WTC11 (cell line): ENCODE measurements around the gene WNT8A. TPM values are rescaled to one million over a fixed set of nuclear protein-coding genes. Genes with fewer than 3 reads are reported as not detected.
A peak's percentile ranks its signal among the peaks of the same experiment; 100 is the strongest.

Experiments used
- ATAC-seq: fragments of 200-7000 bp; cut with Tn5 transposase; 2 replicates; pipeline ENCODE4 v1.10.0; 2021; ENCODE audit warnings: mild to moderate bottlenecking, moderate library complexity
- CTCF ChIA-PET: fragments of 300-600 bp; sonication (Branson Sonifier 250); formaldehyde crosslinking; loops from one replicate; lab custom pipeline; 2021; ENCODE audit warnings: antibody characterized with exemption; lab: Charles Lee
- POLR2A ChIA-PET: fragments of 350-600 bp; sonication (Branson Sonifier 250); formaldehyde crosslinking; loops from one replicate; lab custom pipeline; 2021; ENCODE audit warnings: antibody characterized with exemption; lab: Charles Lee
- DNase-seq: peaks from one replicate; pipeline ENCODE4 v3.0.0; 2021; ENCODE audit warnings: low spot score
- H3K27ac Mint-ChIP-seq: 2 replicates; pipeline ENCODE4 v1.8.0; 2021; ENCODE audit warnings: mixed read lengths
- H3K27me3 Mint-ChIP-seq: 2 replicates; pipeline ENCODE4 v1.8.0; 2021; ENCODE audit warnings: low read depth, mild to moderate bottlenecking, moderate library complexity, mixed read lengths
- H3K36me3 Mint-ChIP-seq: 2 replicates; pipeline ENCODE4 v1.8.0; 2021; ENCODE audit warnings: mixed read lengths
- H3K4me1 Mint-ChIP-seq: 2 replicates; pipeline ENCODE4 v1.8.0; 2022; ENCODE audit warnings: mixed read lengths
- H3K4me3 Mint-ChIP-seq: 2 replicates; pipeline ENCODE4 v1.8.0; 2021; ENCODE audit warnings: mild to moderate bottlenecking, moderate library complexity, mixed read lengths
- H3K9me3 Mint-ChIP-seq: 2 replicates; pipeline ENCODE4 v1.8.0; 2021; ENCODE audit warnings: mixed read lengths
- AR ChIP-seq: fragments of 250-450 bp; sonication (Bioruptor Pico); IDR thresholded peaks from 2 replicates; pipeline ENCODE4 v1.9.0; 2021; ENCODE audit warnings: mild to moderate bottlenecking
- ARID4B ChIP-seq: sonication (generic); formaldehyde crosslinking; IDR thresholded peaks from 2 replicates; pipeline ENCODE4 v1.8.0; 2023; ENCODE audit warnings: missing genetic modification reagents, mild to moderate bottlenecking, borderline replicate concordance
- CBFB ChIP-seq: sonication (generic); formaldehyde crosslinking; IDR thresholded peaks from 2 replicates; pipeline ENCODE4 v1.8.1; 2022; ENCODE audit warnings: mild to moderate bottlenecking, low read depth, missing genetic modification reagents
- ESRRA ChIP-seq: sonication (generic); formaldehyde crosslinking; IDR thresholded peaks from 2 replicates; pipeline ENCODE4 v1.8.1; 2022; ENCODE audit warnings: mild to moderate bottlenecking, missing genetic modification reagents, borderline replicate concordance
- GTF2I ChIP-seq: fragments of 250-450 bp; sonication (Bioruptor Pico); conservative IDR thresholded peaks from 2 replicates; pipeline ENCODE4 v1.4.0; 2021; ENCODE audit warnings: mild to moderate bottlenecking
- JAZF1 ChIP-seq: fragments of 250-450 bp; sonication (Bioruptor Pico); IDR thresholded peaks from 2 replicates; pipeline ENCODE4 v1.9.0; 2021; ENCODE audit warnings: moderate library complexity, mild to moderate bottlenecking, inconsistent platforms
- KAT7 ChIP-seq: sonication (generic); formaldehyde crosslinking; IDR thresholded peaks from 2 replicates; pipeline ENCODE4 v1.8.1; 2023; ENCODE audit warnings: missing genetic modification reagents, mild to moderate bottlenecking, borderline replicate concordance
- MYBL2 ChIP-seq: sonication (generic); formaldehyde crosslinking; IDR thresholded peaks from 2 replicates; pipeline ENCODE4 v1.8.1; 2023; ENCODE audit warnings: mild to moderate bottlenecking, moderate library complexity, missing genetic modification reagents
- STAT6 ChIP-seq: sonication (generic); formaldehyde crosslinking; conservative IDR thresholded peaks from 2 replicates; pipeline ENCODE4 v1.8.1; 2023; ENCODE audit warnings: mild to moderate bottlenecking, low read depth, missing genetic modification reagents, moderate library complexity
- USF1 ChIP-seq: sonication (generic); formaldehyde crosslinking; IDR thresholded peaks from 2 replicates; pipeline ENCODE4 v1.8.0; 2022; ENCODE audit warnings: mild to moderate bottlenecking, missing genetic modification reagents
- ZNF512 ChIP-seq: sonication (generic); formaldehyde crosslinking; IDR thresholded peaks from 2 replicates; pipeline ENCODE4 v1.8.1; 2022; ENCODE audit warnings: missing genetic modification reagents, borderline replicate concordance
- ZNF671 ChIP-seq: fragments of 250-450 bp; sonication (Bioruptor Pico); IDR thresholded peaks from 2 replicates; pipeline ENCODE4 v1.8.0; 2021; ENCODE audit warnings: mild to moderate bottlenecking
- total RNA-seq: library from RNA; stranded (reverse); gene quantifications from 3 replicates; pipeline ENCODE4 v1.2.3, GENCODE V29; 2021
- TF ChIP-seq, protein P1 (sequence below): sonication (generic); formaldehyde crosslinking; IDR thresholded peaks from 2 replicates; pipeline ENCODE4 v1.8.1; 2023; ENCODE audit warnings: mild to moderate bottlenecking, missing genetic modification reagents, moderate library complexity
- TF ChIP-seq, protein P2 (sequence below): sonication (generic); formaldehyde crosslinking; IDR thresholded peaks from 2 replicates; pipeline ENCODE4 v1.8.0; 2022; ENCODE audit warnings: mild to moderate bottlenecking, missing genetic modification reagents
- TF ChIP-seq, protein P3 (sequence below): sonication (generic); formaldehyde crosslinking; conservative IDR thresholded peaks from 2 replicates; pipeline ENCODE4 v1.8.1; 2022; ENCODE audit warnings: mild to moderate bottlenecking, missing genetic modification reagents
- TF ChIP-seq, protein P4 (sequence below): fragments of 250-450 bp; sonication (Bioruptor Pico); IDR thresholded peaks from 2 replicates; pipeline ENCODE4 v2.1.2; 2022; ENCODE audit warnings: mild to moderate bottlenecking, moderate library complexity
- TF ChIP-seq, protein P5 (sequence below): sonication (generic); formaldehyde crosslinking; IDR thresholded peaks from 2 replicates; pipeline ENCODE4 v1.8.1; 2023; ENCODE audit warnings: mild to moderate bottlenecking, missing genetic modification reagents

Gene WNT8A
- total RNA-seq, 1 experiment from 2014 or later: not detected

DNA sequence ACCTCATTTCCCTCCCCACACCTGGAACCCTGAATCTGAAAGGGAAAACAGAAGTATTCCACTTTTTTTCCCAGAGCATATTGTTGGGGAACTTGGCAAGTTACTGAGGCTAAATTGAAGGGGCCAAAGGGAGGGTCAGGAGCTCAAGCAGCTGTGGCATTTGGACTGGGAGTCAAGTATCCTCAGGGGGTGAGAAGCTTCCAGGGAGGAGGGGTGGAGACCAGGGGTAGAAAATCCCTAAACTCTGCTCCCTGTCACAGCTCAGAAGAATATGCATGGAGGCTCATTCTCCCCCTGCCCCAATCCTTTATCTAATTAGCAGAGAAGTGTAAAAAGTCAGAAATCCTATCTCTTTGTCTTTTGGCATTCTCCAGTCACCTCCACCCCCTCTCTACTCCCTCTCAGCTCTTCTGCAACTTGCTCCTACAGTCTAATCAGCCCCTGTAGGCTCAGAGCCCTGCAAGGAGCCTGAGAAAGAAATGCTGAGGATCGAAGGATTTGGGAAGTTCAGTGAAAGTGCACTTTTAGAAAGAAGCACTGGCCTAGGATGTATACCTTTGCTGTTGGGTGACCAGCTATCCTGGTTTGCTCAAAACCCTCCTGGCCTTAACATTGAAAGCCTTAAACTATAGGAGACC lies 5.7 kb upstream of the WNT8A start:
- DNase-seq (no peak), ATAC-seq (peak; percentile 19)
- H3K27me3 Mint-ChIP-seq: peaks cover 21% of the 10 kb centered on the region
- peaks cover 21% of the 10 kb centered on the region for H3K4me1 Mint-ChIP-seq
- H3K4me3 Mint-ChIP-seq: no peak overlapping the region
- no peaks in the 10 kb centered on the region for H3K9me3 Mint-ChIP-seq
- ChIA-PET POLR2A (interaction anchor here (0.6 kb wide), 2 partner anchors 183 to 335 kb away, joined by 4 read pairs; no protein-coding TSS in a partner anchor), CTCF (interaction anchor here (0.8 to 3.9 kb wide), 15 partner anchors 9 to 449 kb away, joined by 3 to 83 read pairs (median 4); partner anchors contain the start of gene NME5)
- H3K27ac Mint-ChIP-seq: no peak overlapping the region
- no peaks in the 10 kb centered on the region for H3K36me3 Mint-ChIP-seq
- TF ChIP-seq, protein P1, sequence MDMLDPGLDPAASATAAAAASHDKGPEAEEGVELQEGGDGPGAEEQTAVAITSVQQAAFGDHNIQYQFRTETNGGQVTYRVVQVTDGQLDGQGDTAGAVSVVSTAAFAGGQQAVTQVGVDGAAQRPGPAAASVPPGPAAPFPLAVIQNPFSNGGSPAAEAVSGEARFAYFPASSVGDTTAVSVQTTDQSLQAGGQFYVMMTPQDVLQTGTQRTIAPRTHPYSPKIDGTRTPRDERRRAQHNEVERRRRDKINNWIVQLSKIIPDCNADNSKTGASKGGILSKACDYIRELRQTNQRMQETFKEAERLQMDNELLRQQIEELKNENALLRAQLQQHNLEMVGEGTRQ (CRISPR knock-in tag): no peak
- TF ChIP-seq USF1 (CRISPR knock-in tag): no peak
- no peak for TF ChIP-seq KAT7 (CRISPR knock-in tag)
- no peak for TF ChIP-seq ZNF671
- no peak for TF ChIP-seq ESRRA (CRISPR knock-in tag)
- TF ChIP-seq ARID4B (CRISPR knock-in tag): no peak
- no peak for TF ChIP-seq AR
- TF ChIP-seq STAT6 (CRISPR knock-in tag): no peak
- TF ChIP-seq, protein P2, sequence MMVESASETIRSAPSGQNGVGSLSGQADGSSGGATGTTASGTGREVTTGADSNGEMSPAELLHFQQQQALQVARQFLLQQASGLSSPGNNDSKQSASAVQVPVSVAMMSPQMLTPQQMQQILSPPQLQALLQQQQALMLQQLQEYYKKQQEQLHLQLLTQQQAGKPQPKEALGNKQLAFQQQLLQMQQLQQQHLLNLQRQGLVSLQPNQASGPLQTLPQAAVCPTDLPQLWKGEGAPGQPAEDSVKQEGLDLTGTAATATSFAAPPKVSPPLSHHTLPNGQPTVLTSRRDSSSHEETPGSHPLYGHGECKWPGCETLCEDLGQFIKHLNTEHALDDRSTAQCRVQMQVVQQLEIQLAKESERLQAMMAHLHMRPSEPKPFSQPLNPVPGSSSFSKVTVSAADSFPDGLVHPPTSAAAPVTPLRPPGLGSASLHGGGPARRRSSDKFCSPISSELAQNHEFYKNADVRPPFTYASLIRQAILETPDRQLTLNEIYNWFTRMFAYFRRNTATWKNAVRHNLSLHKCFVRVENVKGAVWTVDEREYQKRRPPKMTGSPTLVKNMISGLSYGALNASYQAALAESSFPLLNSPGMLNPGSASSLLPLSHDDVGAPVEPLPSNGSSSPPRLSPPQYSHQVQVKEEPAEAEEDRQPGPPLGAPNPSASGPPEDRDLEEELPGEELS (CRISPR knock-in tag): no peak
- no peak for TF ChIP-seq ZNF512 (CRISPR knock-in tag)
- TF ChIP-seq, protein P3, sequence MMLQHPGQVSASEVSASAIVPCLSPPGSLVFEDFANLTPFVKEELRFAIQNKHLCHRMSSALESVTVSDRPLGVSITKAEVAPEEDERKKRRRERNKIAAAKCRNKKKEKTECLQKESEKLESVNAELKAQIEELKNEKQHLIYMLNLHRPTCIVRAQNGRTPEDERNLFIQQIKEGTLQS (CRISPR knock-in tag): no peak
- TF ChIP-seq GTF2I (CRISPR knock-in tag): no peak
- TF ChIP-seq CBFB (CRISPR knock-in tag): no peak
- TF ChIP-seq JAZF1 (CRISPR knock-in tag): no peak
- TF ChIP-seq, protein P4, sequence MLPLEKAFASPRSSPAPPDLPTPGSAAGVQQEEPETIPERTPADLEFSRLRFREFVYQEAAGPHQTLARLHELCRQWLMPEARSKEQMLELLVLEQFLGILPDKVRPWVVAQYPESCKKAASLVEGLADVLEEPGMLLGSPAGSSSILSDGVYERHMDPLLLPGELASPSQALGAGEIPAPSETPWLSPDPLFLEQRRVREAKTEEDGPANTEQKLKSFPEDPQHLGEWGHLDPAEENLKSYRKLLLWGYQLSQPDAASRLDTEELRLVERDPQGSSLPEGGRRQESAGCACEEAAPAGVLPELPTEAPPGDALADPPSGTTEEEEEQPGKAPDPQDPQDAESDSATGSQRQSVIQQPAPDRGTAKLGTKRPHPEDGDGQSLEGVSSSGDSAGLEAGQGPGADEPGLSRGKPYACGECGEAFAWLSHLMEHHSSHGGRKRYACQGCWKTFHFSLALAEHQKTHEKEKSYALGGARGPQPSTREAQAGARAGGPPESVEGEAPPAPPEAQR (CRISPR knock-in tag): no peak
- TF ChIP-seq, protein P5, sequence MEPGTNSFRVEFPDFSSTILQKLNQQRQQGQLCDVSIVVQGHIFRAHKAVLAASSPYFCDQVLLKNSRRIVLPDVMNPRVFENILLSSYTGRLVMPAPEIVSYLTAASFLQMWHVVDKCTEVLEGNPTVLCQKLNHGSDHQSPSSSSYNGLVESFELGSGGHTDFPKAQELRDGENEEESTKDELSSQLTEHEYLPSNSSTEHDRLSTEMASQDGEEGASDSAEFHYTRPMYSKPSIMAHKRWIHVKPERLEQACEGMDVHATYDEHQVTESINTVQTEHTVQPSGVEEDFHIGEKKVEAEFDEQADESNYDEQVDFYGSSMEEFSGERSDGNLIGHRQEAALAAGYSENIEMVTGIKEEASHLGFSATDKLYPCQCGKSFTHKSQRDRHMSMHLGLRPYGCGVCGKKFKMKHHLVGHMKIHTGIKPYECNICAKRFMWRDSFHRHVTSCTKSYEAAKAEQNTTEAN (CRISPR knock-in tag): no peak
- TF ChIP-seq MYBL2 (CRISPR knock-in tag): no peak
